ENCODE results near the gene RNF40.
"Not testable (repeated sequence)": the region's sequence is repeated elsewhere in the genome, so short reads cannot be mapped to it uniquely, and the experiment has no call there.

RNF40 gene

GRCh38 chr16:30820952-30821421 lies 58.9 kb downstream of the RNF40 start:
- DNase-seq (ENCODE audit: low read depth in 2 of 2) = no peak

- not testable (repeated sequence) for DNase-seq (ENCODE audit: low read depth in 2 of 2)
Measured at GRCh38 chr16:30821441-30821840, 59.3 kb downstream of the RNF40 start.

GRCh38 chr16:30821891-30822290 lies 59.8 kb downstream of the RNF40 start:
- DNase-seq (ENCODE audit: low read depth in 2 of 2) = no peak

Data from stimulated activated CD8-positive, alpha-beta memory T cell treated with anti-CD3 and anti-CD28 coated beads, Interleukin-2, amount 100 ng/mL, for 48 hours (primary cell).